HG02642 (cell line): Measurements from ENCODE around the gene ZDHHC24.
A peak's percentile ranks its signal among the peaks of the same experiment; 100 is the strongest.
"Not testable (repeated sequence)": the region's sequence is repeated elsewhere in the genome, so short reads cannot be mapped to it uniquely, and the experiment has no call there.

Source experiments
- ATAC-seq: cut with Tn5 transposase; IDR thresholded peaks from one replicate; pipeline ENCODE4 v1.9.1; 2021; ENCODE audit warnings: mild to moderate bottlenecking; ENCODE audit not compliant: unreplicated experiment, poor library complexity

ZDHHC24 gene

DNA sequence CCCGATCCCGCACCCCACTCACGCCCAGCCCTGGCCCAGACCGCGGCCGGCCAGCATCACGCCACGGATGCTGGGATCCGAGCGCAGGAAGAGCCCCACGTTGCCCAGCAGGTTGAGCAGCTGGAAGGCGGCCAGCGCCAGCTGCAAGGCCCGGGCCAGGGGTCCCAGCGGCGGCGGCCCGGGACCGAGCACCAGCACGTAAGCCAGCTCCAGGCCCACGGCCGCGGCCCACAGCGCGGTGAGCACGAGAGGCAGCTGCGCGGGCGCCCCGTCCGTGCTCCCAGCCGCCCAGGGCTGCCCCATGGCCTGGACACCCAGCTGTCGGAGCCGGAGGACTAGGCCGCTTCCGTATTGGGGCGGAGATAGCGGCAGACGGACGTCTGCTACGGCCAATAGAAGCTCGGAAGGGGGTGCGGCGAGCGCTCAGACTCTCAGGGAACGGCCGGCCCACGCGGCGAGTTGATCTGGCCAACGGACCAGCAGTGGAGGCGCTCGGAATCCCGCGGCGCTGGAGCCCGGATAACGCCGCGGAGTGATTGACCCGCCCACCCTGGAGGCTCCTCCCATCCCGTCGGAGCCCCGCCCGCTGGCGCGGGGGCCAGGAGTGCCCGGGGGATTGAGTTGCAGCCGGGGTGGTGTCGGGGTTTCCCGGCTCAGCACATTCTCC, at the start of gene ZDHHC24:
ZDHHC24 (minus strand) TSS at position 348 of the 667 bp plus-strand sequence; CDS start at position 303, 45 bp downstream.
- ATAC-seq = peak; percentile 86

DNA sequence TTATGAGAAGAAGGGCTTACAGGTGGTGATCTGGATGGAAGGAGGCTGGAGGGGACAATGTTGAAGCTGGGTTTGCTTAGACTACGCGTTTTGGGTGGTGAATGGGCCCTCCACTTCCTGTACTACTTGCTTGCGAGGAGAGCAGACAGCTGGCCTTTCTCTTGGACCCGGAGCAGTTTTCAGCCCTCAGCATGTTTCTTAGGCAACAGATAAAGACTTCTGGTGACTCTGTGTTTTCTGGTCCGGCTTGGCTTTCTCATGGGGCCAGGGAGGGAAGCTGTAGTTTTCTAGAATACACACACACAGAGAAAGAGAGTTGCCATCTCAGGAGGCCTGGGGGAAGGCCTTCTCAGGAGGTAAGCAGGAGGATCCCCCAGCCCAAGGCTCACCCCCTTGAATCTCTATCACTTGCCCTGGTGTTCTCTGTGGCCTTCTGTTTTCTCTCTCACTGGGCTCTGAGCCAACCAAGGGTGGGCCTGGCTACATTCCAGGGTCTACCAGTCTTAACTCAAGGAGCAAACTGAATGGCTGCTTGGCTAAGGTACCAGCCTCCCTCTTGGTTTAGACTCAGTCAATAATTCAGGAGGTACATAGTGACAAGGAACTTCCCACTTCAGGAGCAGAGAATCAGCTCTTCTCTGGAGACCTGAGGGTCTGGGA, 49.5 kb upstream of the ZDHHC24 start:
- ATAC-seq = no peak

DNA sequence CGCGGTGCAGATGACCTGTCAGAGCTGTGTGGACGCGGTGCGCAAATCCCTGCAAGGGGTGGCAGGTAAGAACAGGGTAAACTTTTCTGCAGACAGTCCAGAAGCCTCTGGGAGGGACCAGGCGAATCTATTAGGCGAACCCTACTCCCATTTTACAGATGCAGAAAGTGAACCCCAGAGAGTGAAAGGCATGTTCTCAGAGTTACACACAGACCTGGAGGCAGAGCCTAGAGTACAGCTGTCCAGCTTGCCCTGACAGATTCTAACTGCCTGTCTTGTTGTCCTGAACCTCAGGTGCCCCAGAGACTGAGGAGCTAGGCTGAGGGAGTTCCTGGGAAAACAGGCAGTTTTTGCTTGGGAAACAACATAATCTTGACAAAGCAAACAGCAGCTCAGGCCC, 47.8 kb upstream of the ZDHHC24 start:
- no peak for ATAC-seq

- peak; percentile 32 for ATAC-seq
These were observed 47.4 kb upstream of the ZDHHC24 start for GRCh38 chr11:66593303-66593635.

DNA sequence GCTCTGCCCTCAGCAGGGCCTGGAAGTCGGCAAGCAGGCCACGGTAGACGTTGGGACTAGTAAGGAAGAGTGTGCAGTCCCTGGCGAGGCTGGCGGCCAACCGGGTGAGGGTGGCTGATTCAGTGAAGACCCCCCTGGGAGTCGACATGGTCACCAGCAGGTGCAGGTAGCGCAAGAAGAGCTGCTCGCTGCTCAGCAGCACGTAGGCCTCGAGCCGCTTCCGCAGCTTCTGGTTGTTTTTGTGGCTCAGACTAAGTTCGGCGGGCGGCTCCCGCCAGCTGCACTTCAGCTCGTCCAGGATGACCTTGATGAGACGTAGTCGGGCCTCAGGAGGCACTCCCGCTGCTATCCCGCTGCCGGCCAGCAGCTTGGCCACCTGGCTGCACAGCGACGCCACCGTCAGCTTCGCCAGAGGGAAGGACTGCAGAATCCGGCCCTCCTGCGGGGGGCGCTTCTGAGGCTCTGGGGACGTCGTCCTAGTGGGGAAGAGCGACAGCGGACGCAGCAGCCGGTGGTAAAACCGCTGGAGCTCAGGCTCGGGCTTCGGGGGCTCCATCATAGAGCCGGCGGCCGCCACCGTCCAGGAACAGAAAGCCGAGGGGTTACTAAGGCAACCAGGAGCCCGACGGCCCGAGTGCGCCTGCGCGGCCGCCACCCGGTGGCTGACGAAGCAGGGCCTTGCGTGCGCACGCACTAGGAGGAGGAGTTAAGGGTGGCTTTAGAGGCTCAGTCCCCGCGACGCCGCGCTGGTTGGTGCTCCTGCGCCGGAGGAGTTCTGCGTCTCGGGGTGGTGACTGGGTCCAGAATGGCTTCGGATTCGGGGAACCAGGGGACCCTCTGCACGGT, 46.8 kb upstream of the ZDHHC24 start, which contains the start of the genes CCDC87 and CCS:
CCDC87 (minus strand) TSS at position 607 of the 846 bp plus-strand sequence; CDS start at position 559, 48 bp downstream.
CCS (plus strand) TSS at position 729 of the 846 bp plus-strand sequence; CDS start at position 806, 77 bp downstream.
- ATAC-seq = peak; percentile 93

DNA sequence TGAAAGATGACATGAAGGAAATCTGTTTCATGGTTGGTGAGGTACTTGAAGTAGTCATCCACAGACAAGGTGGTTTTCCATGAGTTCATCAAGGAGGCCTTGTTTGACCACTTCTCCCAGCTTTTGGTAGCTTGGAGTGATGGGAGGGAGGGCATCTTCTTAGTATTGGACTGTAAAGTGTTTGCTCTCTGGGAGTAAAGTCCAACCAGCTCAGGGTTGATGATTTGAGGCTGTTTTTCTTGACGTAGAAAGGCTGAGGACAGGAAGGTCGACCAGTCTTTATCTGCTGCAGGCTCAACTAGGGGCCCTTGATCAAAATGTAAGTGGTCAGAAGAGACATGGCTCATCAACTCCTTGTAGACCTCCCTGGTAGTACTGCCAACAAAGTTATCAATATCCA, 45.3 kb upstream of the ZDHHC24 start:
- no peak for ATAC-seq

- ATAC-seq = no peak
These were observed 44.3 kb upstream of the ZDHHC24 start for GRCh38 chr11:66589996-66590675.

- ATAC-seq = not testable (repeated sequence)
These were observed 43.5 kb upstream of the ZDHHC24 start for GRCh38 chr11:66589315-66589714.

DNA sequence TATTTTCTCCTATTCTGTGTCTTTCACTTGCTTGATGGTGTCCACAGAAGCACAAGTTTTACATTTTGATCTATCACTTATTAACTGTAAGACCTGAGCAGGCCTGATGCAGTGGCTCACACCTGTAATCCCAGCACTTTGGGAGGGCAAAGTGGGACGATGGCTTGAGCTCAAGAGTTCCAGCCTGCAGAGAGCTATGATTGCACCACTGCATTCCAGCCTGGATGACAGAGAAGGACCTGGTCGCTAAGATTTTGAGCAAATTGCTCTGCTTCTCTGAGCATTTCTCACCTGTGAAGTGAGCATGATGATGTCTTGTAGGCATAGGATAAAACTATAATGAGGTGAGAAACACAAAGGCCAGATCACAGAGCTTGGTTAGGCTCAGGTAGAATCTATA, 40.3 kb upstream of the ZDHHC24 start:
- no peak for ATAC-seq

- ATAC-seq = not testable (repeated sequence)
These were observed 39.6 kb upstream of the ZDHHC24 start for GRCh38 chr11:66585447-66585846.

GRCh38 chr11:66582565-66583147, 36.8 kb upstream of the ZDHHC24 start:
- ATAC-seq = not testable (repeated sequence)

- no peak for ATAC-seq
These were observed 35.4 kb upstream of the ZDHHC24 start for GRCh38 chr11:66581261-66581660.

- no peak for ATAC-seq
These were observed 35.0 kb upstream of the ZDHHC24 start for GRCh38 chr11:66580803-66581202.

- no peak for ATAC-seq
These were observed 33.3 kb upstream of the ZDHHC24 start for GRCh38 chr11:66579017-66579606.

DNA sequence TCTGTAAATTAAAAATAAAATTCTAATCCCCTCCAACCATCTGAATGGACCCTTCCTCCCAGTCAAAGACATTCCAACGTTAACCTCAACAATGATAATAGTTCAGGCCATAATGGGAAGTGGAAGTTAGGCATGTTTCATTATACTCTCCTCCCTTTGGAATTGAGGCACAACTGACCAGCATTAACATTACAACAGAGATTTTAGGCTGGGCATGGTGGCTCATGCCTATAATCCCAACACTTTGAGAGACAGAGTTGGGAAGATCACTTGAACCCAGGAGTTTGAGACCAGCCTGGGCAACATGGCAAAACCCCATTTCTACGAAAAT, 25.0 kb upstream of the ZDHHC24 start:
- no peak for ATAC-seq

DNA sequence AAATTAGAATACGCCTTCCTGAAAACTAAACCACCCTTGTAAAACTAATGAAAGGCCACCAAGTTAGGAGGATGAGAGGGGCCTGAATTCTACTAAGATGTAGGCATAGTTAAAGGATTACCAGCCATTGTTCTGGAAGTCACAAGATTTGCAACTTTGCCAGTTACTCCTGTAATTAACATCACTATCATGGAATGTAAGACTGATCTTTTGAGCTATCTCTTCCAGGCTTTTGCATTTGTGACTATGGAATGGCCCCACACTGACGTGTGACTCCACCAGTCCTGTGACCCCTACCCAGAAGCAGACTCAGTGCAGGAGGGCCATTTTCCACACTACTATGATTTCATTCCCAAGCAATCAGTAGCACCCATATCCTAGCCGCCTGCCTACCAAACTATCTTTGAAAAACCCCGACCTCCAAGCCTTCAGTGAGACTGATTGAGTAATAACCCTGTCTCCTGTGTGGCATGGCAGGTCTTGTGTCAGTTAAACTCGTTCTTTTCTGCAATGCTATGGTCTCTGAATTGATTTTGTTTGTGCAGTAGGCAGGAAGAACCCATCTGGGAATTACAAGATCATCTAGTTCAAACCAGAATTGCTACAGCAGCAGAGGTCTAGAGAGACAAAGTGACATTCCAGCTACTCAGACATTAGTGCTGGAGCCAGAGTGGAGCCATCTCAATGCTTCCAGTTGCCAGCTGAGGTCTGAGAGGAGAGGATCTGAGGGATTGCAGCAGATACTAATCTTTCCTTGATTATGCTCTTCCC, 24.4 kb upstream of the ZDHHC24 start:
- no peak for ATAC-seq

GRCh38 chr11:66569076-66569475, 23.2 kb upstream of the ZDHHC24 start:
- ATAC-seq = no peak

GRCh38 chr11:66568124-66568916, 22.5 kb upstream of the ZDHHC24 start, which contains the start of gene CTSF:
Gene CTSF (minus strand): TSS chr11:66568606. CDS start chr11:66568486, 120 bp downstream.
- no peak for ATAC-seq
